Liver (tissue), 2 donors: Measurements from ENCODE around the gene MLLT3.

Experiments
- ATF3 ChIP-seq: IDR thresholded peaks from 2 replicates; pipeline ENCODE4 v1.6.1; 2016; ENCODE audit warnings: antibody characterized with exemption
- YY1 ChIP-seq: IDR thresholded peaks from 2 replicates; pipeline ENCODE4 v1.6.1; 2016; ENCODE audit warnings: antibody characterized with exemption, mild to moderate bottlenecking
- donor health status: healthy.

GRCh38 chr9:20618361-20618802 is 3.9 kb downstream of the MLLT3 start:
- no peak for TF ChIP-seq ATF3
- no peak for TF ChIP-seq YY1
